Fibroblast of gingiva (primary cell): Measurements from ENCODE around the gene DIP2C.
"Not testable (repeated sequence)": the region's sequence is repeated elsewhere in the genome, so short reads cannot be mapped to it uniquely, and the experiment has no call there.

Source experiments
- DNase-seq: peaks from one replicate; pipeline ENCODE4 v3.0.0-alpha.2; 2011; ENCODE audit warnings: low read depth

The DIP2C gene

DNA sequence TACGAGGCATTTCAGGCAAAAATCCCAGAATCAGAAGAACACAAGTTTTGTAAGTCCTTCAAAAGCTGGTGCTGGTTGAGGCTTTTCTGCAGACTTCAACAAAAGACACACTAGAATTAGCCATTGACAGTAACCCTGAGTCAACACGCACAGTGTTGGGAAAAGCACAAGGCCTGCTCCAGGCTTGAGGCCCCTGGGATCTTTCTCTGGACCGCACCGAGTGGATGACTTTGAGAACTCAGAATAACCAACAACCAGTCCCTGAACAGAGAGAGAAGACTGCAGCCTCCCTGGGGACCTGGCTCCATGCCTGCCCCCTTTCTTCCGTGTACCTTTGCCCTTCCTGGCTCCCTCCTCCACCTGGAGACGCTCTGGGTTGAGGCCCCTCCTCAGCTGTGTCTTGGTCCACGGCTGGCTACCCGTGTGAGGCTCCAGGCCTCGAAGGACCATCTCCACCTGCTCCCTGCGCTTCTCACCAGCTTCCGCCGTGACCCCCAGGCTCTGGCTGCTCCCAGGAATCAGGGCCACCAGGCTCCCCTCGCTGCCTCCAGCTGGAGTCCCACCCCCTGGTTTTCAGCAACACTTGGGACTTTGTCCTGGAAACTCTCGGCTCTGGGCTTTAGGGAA, 28.4 kb downstream of the DIP2C start:
- no peak for DNase-seq

DNA sequence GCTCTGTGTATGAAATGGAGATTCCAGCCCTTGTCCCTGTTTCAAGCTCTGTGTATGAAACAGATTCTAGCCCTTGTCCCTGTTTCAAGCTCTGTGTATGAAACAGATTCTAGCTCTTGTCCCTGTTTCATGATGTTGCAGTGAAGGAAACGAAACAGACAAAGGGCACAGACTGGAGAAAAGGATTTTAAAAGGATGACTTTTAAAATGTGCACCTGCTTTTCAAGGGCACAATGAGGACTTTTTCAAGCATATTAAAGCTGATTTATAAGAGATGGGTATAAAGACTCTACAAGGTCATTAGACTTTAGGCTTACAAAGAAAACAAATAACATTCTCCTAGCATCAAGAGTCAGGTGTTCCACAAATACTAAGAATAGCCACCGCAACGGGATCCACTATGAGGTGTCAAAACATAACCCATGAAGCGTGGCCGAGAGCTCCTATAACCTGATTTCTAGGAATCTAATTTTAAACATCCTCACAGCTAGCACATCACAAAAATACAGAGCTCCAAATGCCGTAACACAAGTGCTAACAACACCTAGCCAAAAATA, 29.0 kb downstream of the DIP2C start:
- no peak for DNase-seq

DNA sequence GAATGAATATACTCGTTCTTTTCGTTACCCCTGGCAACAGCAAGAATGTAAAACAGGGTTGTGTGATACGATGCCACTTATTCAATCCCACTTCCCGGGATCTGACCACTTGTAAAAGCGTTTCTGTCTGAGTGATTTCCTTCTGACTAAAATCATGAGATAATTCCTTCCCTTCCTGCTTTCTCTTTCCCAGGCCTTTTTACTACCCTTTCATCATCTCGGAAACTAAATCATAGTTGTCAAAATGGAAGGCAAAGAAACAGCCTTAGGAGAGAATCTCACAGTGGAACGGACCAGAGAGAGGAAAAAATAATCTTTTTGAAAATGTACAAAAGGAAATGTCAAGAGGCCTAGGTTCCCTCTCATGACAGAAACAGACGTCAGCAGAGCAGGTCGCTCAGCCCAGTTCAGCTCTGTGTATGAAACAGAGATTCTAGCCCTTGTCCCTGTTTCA, 29.8 kb downstream of the DIP2C start:
- peak; percentile 43 for DNase-seq

- not testable (repeated sequence) for DNase-seq
Measured at GRCh38 chr10:657816-658350, 31.6 kb downstream of the DIP2C start.

DNA sequence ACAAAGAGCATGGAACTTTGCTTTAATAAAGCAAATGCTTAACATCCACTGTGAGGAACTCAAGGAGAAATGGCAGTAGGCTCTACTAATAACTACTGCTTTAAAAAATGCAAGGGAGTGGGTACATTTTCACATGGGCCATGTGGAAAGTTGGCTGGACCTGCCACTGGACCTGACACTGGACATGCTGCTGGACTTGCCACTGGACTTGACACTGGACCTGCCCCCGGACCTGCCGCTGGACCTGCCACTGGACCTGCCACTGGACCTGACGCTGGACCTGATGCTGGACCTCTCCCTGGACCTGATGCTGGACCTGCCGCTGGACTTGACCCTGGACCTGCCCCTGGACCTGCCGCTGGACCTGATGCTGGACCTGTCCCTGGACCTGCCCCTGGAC, 32.6 kb downstream of the DIP2C start:
- no peak for DNase-seq

- no peak for DNase-seq
Measured at GRCh38 chr10:655184-655583, 34.3 kb downstream of the DIP2C start.

DNA sequence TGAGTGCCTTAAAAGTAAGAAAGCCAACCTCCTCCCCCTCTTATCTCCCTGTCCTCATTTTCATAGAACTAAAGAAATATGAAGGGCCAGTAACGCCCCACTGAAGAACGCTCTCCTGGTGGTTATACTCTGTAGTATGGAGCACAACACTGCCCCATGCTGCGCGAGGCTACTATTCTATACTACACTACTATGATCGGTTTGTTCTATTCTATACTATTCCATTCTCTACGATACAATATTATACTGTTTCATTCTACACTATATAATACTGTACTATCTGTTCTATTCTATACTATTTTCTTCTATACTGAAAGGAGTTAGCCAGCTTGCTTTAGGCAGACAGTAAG, 34.8 kb downstream of the DIP2C start:
- DNase-seq = no peak

DNA sequence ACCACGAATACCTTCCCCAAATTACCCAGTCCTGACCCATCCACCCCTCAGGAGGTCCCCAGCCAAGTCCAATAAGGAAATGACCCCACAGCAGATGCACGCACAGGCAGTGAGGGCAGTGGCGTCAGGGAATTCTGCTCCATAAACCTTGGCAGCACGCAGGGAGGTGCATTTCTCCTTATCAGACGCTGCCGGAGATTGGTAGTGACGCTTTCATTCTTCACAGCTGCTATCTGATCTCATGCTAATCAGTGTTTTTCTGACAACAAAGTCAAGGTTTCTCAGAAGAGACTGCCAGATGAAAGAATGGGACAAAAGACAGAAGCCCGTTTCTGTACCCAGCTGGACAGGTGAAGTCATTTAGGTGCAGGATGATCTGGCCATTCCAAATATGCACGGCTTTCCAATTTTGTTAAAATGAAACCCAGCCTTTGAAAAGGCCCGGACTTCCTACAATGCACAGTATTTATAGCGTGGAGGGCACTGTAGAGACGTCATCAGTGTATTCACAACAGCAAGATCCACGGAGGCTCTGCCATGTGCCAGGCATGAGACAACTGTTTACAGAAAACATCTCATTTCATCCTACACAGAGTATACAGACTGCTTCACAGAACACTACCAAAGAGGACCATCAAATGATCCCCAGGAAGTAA, 35.3 kb downstream of the DIP2C start:
- no peak for DNase-seq

GRCh38 chr10:652832-653459, 36.5 kb downstream of the DIP2C start:
- not testable (repeated sequence) for DNase-seq

DNA sequence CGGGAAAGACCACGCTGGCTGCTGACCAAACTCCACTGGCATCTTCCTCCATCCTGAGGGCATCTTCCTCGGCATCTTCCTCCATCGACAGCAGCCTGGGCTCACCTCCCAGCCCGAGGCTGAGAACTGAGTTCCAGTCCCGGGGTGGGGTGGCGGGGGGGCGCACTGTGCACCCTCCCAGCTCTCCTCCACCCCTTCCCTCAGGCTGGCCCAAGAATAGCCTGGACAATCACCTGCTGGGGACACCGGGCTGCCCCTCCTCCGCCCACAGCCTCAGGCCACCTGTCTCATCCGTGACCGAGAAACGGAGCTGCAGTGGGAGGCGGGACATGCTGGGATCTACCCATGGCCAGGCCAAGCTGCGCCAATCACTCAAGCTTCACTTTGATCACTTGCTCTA, 37.2 kb downstream of the DIP2C start:
- DNase-seq = no peak

GRCh38 chr10:651692-652091, 37.8 kb downstream of the DIP2C start:
- no peak for DNase-seq

DNA sequence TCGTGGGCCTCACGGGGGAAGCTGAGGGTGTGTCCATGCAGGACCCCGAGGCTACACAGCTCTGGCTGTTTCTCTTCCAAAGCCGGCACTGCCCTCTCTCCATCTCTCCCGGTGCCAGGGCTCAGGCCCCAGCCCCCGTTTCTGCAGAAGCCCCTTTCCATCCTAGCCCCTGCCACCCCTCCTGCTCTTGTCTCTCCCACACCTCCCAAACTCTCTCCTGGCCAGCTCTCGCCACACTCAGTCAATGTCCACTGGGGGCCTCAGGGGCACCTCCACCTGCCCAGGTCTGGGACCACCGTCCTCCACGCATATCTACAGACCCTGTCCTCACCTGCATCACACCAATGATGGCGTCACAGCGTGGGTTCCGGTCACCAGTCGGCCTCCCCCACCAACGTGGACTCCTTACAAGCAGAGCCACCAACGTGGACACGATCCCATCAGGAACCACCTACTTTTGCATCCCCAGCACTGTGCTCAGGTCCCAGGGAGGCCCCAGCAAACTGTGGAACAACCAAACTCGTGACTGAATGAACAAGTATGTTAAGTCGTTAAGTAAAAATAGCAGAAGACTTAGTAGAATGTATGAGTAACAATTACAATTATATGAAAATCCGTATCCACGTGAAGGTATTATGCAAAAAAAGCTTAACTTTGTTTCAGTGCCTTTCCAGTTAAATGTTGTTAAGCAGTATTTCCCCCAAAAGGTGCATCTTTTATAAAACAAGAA, 38.4 kb downstream of the DIP2C start:
- DNase-seq = no peak

DNA sequence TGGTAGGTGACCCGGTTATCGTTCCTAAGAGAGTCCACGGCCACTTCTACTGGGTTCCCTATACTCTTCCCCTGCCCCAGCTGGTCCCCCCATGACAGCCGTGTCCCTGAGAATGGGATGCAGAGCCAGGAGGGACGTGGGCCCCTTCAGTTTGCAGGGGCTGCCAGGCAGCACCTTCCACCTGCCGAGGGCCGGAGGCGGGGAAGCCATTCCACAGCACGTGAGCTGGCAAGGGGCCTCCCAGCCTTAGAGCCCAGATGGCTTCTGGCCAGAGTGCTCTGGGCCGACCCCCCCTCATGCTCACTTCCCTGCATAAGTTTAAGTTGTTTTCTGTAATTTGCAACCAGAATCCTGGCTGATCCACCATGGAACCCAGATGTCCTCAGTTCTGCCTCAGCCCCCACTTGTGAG, 39.0 kb downstream of the DIP2C start:
- DNase-seq = no peak

- DNase-seq = no peak
Measured at GRCh38 chr10:649798-650440, 39.5 kb downstream of the DIP2C start.

- DNase-seq = no peak
Measured at GRCh38 chr10:649445-649797, 40.0 kb downstream of the DIP2C start.

GRCh38 chr10:647019-647418, 42.4 kb downstream of the DIP2C start:
- not testable (repeated sequence) for DNase-seq

DNA sequence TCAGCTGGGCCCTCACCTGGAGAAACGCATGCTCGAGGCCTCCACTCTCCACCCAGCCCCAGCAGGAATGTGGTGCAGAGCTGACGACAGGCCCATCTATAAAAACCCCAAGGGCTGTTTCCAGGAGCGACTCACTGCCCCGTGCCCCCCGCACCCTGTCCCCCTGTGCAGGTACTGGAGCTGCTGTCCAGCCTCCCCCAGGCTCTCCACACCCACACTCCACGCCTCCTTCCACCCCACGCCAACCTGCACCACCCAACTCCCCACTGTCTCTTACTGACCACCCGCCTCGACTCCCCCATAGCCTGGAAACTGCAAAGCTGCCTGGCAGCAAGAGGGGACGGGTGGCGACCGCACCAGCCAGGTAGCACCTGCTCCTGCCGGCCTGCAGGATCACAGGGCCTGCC, 43.3 kb downstream of the DIP2C start:
- DNase-seq = no peak

DNA sequence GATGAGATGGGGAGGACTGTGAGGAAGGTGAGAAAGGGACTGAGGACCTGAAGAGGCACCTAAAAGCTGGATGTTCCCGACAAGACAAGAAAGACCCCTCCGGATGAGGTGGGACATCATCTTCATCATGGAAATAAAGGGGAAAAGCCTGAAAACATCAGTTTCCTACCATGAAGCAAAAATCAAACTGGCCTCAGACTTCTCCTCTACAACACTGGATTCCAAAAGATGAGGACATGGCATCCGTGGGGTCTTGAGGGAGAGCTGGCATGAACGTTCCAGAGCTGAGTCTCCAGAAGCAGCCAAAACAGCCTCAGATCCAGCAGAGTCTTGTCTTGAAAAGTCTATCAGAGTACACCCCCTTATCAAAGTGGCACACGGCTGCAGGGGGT, 44.5 kb downstream of the DIP2C start:
- DNase-seq = no peak

- no peak for DNase-seq
Measured at GRCh38 chr10:644076-644942, 45.2 kb downstream of the DIP2C start.

DNA sequence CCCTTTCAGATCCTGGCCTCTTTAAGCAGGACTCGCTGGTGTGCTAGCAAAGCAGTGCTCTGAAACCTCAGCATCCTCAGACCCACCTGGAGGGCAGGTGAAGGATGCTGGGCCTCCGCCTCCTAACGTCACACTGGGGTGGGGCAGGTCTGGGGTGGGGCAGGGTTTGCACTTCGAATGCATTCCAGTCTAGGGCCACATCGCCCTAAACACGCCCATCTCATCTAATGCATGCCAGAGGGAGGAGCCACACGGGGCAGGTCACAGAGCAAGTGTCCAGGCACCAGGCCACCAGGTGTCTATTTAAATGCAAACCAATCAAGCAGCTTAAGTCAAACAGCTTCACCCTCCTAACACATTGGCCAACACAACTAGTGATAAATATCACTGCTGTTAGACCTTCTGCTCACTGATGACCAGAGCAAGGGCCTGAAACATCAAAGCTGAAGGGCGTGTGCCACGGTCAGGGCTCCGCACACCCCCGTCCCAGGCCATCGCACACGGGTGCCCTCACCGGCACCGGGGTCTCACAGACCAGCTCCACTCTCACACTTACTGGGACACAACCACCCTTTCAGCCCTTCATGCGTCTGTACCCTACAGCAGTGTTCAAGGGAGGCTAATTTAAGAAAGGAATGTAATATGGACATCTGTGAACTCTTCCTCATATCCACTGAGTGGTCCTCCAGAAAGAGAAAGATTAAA, 47.1 kb downstream of the DIP2C start:
- DNase-seq = no peak
